Upper lobe of right lung (tissue), 1 donor: Measurements from ENCODE around the gene C1QTNF9B. TPM values are rescaled to one million over a fixed set of nuclear protein-coding genes. Genes with fewer than 3 reads are reported as not detected.
A peak's percentile ranks its signal among the peaks of the same experiment; 100 is the strongest.

Source experiments
- ATAC-seq: fragments of 200-7000 bp; cut with Tn5 transposase; one replicate; pipeline ENCODE4 v1.9.1; 2020; ENCODE audit warnings: mild to moderate bottlenecking, moderate library complexity
- DNase-seq: peaks from one replicate; pipeline ENCODE4 v3.0.0-alpha.2; 2020
- H3K27ac ChIP-seq: fragments of 200-600 bp; one replicate; pipeline ENCODE4 v1.8.0; 2022
- H3K27me3 ChIP-seq: fragments of 200-600 bp; one replicate; pipeline ENCODE4 v1.8.0; 2022; ENCODE audit warnings: mild to moderate bottlenecking
- H3K36me3 ChIP-seq: fragments of 200-600 bp; one replicate; pipeline ENCODE4 v1.8.0; 2022
- H3K4me1 ChIP-seq: fragments of 200-600 bp; one replicate; pipeline ENCODE4 v1.8.0; 2022
- H3K4me3 ChIP-seq: fragments of 200-600 bp; one replicate; pipeline ENCODE4 v1.8.0; 2022; ENCODE audit warnings: mild to moderate bottlenecking
- H3K9me3 ChIP-seq: fragments of 200-600 bp; one replicate; pipeline ENCODE4 v1.8.0; 2022
- CTCF ChIP-seq: fragments of 200-600 bp; IDR thresholded peaks from one replicate; pipeline ENCODE4 v1.8.0; 2022; ENCODE audit warnings: antibody characterized with exemption
- intact Hi-C: fragments of 100-400 bp; cut with DNase I; formaldehyde crosslinking; loops from one replicate; pipeline ENCODE4 v1.11.0; 2022
- total RNA-seq: library from RNA; stranded (reverse); fragmentation: NEBNext Ultra II Directional; extraction: Animal tissue kit (Norgen Biotek cat#: 25700); gene quantifications from one replicate; pipeline ENCODE4 v1.2.1, GENCODE V29; 2021
- donor health status: DM: no; HTN: yes; CAD: no; lungs with severe emphysema.

C1QTNF9B gene
- total RNA-seq, 1 donor from 2014 or later = not detected

- Histone ChIP-seq H3K9me3 (no peaks in the 10 kb centered on the region), H3K4me3 (no peak overlapping the region), H3K4me1 (no peaks in the 10 kb centered on the region), H3K27ac (no peak overlapping the region), H3K27me3 (no peaks in the 10 kb centered on the region), H3K36me3 (no peaks in the 10 kb centered on the region)
- ATAC-seq (no peak), DNase-seq (no peak)
- TF ChIP-seq CTCF = no peak
- intact Hi-C loops = loop anchor here (10.0 kb wide), 1 partner anchor 296 kb away; no protein-coding TSS in a partner anchor
Measured at GRCh38 chr13:23928985-23929384, 31.7 kb upstream of the C1QTNF9B start.

GRCh38 chr13:23923031-23923430, 25.7 kb upstream of the C1QTNF9B start:
- no peak for TF ChIP-seq CTCF
- Histone ChIP-seq H3K9me3 (no peaks in the 10 kb centered on the region), H3K4me3 (no peak overlapping the region), H3K27ac (no peak overlapping the region), H3K36me3 (no peaks in the 10 kb centered on the region), H3K27me3 (no peaks in the 10 kb centered on the region), H3K4me1 (peaks cover 5% of the 10 kb centered on the region)
- intact Hi-C loops = loop anchor here (10.0 kb wide), 1 partner anchor 302 kb away; no protein-coding TSS in a partner anchor
- DNase-seq (no peak), ATAC-seq (no peak)

GRCh38 chr13:23922005-23922932, 25.0 kb upstream of the C1QTNF9B start:
- DNase-seq = peak; percentile 58
- intact Hi-C loops = loop anchor here (10.0 kb wide), 1 partner anchor 303 kb away; no protein-coding TSS in a partner anchor

GRCh38 chr13:23921451-23921888, 24.2 kb upstream of the C1QTNF9B start:
- no peak for DNase-seq
- intact Hi-C loops = loop anchor here (10.0 kb wide), 1 partner anchor 303 kb away; no protein-coding TSS in a partner anchor

More at GRCh38 chr13:23922005-23922932, 25.0 kb upstream of the C1QTNF9B start:
- no peaks in the 10 kb centered on the region for H3K36me3 ChIP-seq
- H3K4me1 ChIP-seq = peaks cover 5% of the 10 kb centered on the region
- no peak for TF ChIP-seq CTCF
- H3K27ac ChIP-seq = peak overlapping the region; percentile 45
- ATAC-seq = peak; percentile 93
- H3K27me3 ChIP-seq = no peaks in the 10 kb centered on the region
- no peak overlapping the region for H3K4me3 ChIP-seq
- no peaks in the 10 kb centered on the region for H3K9me3 ChIP-seq

GRCh38 chr13:23919006-23919405, 21.7 kb upstream of the C1QTNF9B start:
- intact Hi-C loops = no loop called here
- H3K9me3 ChIP-seq = no peaks in the 10 kb centered on the region
- no peak overlapping the region for H3K4me3 ChIP-seq
- DNase-seq (no peak), ATAC-seq (no peak)
- peaks cover 5% of the 10 kb centered on the region for H3K4me1 ChIP-seq
- H3K27ac ChIP-seq = no peak overlapping the region
- H3K36me3 ChIP-seq = no peaks in the 10 kb centered on the region
- TF ChIP-seq CTCF = no peak
- H3K27me3 ChIP-seq = no peaks in the 10 kb centered on the region

More at GRCh38 chr13:23921451-23921888, 24.2 kb upstream of the C1QTNF9B start:
- no peak overlapping the region for H3K27ac ChIP-seq
- no peak overlapping the region for H3K4me3 ChIP-seq
- TF ChIP-seq CTCF = peak; percentile 75
- no peaks in the 10 kb centered on the region for H3K27me3 ChIP-seq
- H3K9me3 ChIP-seq = no peaks in the 10 kb centered on the region
- H3K36me3 ChIP-seq = no peaks in the 10 kb centered on the region
- ATAC-seq = peak; percentile 87
- peaks cover 5% of the 10 kb centered on the region for H3K4me1 ChIP-seq
